Stimulated activated CD4-positive, alpha-beta T cell treated with anti-CD3 and anti-CD28 coated beads, Interleukin-12 subunit alpha, Interleukin-12 subunit beta, amount 100 ng/mL, for 48 hours (primary cell): ENCODE results near the gene GUCA1A.

Experiments used
- DNase-seq, 3 donors: peaks; one replicate each; pipeline ENCODE4 v3.0.0-alpha.2; 2020; ENCODE audit warnings: low read depth in 2 of 3, low spot score in 1 of 3

The GUCA1A gene

DNA sequence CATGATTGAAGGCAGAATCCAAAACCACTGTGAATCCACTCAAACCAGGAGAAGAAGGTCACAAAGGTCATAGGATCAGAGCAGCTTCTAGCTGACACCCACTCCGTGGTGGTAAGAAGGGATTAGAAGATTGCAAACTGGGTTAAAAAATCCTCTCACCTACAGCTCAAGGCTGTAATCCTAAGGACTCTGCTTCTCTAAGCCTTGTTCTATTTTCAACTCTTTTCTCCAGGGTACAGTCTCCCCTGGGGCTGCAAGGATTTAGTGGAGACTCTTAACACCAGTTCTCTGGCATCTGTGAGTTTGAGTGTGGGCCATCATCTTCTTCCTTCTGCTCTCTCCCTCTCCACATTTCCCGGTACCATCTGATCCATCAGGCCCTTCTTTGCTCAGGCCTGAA is at the start of gene GUCA1A:
Gene GUCA1A, plus strand, starts transcription at position 264 of the 400 bp plus-strand sequence. CDS start 250 bp downstream, outside the sequence.
- no peak for DNase-seq

DNA sequence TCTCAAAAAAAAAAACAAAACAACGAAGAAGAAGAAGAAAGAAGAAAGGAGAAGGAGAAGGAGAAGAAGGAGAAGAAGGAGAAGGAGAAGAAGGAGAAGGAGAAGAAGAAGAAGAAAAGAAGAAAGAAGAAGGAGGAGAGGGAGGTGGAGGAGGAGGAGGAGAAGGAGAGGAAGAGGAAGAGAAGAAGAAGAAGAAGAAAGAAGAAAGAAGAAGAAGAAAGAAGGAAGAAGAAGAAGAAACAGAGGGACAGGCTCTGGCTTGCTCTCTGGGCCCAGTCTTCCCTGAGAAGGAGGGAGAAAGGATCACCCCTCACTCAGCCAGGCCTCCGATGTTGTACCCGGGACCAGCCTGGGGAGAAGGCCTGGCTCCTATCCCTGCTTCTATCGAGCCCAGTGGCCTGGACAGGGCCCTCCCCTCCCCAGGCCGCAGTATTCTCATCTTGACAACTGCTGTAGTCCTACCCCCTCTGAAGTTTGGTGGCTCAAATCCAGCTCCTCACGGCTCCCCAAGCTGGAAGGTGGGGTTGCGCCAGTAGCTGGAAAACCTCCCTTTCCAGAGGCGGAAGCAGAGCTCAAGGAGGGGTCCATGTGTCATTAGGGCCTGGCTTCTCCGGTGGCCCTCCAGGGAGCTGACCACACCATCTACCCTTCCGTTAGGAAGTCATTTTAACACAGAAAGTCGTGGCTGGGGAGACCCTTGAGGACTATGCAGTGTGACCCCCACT is 49.6 kb upstream of the GUCA1A start:
- DNase-seq, result no peak

DNA sequence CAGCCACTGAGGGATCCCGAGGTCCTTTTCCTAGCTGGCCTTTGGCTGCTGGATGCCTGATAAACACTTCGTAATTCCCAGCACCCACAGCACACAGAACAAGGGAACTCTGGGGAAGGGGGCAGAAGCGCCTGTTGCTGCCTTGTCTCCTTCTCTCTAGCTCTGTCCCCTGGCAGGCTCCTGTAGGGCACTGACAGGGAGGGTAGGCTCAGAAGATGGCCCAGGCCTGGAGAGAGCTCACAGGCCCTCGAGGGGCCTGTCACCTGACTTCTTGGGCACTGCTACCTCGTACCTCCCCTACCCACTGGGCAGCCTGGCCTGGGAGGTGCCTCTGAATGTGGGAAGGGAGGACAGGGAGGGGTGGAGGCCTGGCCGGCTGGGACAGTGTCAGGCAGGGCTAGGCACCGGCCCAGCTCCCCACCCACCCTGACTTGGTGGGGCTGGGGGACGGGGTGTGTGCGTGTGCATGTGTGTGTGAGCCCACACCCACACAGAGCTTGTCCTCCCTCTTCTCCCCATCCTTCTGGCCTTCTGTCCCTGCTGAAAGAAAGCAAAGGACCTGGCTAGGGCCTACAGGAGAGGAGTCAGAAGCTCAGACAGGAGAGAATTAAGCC is 48.8 kb upstream of the GUCA1A start:
- DNase-seq, result no peak

DNA sequence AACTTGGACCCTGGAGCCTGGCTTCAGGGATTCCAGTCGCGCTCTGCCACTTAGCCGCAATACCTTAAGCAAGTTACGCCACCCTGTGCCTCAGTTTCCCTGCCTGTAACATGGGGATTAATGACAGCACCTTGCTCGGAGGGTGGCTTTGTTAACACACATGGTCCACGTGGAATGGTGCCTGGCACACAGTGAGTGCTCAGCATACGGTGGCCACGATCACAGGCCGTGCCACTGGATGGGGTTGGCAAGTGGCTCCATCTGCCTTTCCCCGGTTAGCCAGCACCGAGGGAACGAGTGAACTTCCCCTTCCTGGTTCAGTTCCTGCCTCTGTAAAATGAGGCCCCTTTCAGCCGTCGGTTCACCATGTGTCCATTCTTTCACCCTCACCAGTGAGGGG is 47.9 kb upstream of the GUCA1A start:
- DNase-seq, result no peak

DNA sequence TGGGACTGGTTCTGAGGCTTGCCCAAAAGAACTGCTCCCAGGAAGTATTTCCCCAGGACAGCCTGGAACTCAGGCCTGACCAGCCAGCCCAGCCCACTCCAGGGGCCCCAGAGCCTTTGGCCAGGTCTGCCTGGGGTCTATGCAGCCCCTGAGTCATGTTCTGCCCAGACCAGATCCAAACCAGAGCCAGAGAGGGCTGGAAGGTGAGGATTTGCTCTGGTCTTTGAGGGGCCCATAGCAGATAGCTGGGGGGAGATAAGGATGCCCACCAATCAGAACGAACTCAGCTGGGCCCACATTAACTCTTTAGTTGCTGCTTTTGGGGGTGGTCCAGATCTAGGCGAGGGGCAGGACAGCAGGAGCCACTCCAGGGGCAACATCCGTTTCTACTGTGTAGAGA is 47.5 kb upstream of the GUCA1A start:
- DNase-seq, result no peak

DNA sequence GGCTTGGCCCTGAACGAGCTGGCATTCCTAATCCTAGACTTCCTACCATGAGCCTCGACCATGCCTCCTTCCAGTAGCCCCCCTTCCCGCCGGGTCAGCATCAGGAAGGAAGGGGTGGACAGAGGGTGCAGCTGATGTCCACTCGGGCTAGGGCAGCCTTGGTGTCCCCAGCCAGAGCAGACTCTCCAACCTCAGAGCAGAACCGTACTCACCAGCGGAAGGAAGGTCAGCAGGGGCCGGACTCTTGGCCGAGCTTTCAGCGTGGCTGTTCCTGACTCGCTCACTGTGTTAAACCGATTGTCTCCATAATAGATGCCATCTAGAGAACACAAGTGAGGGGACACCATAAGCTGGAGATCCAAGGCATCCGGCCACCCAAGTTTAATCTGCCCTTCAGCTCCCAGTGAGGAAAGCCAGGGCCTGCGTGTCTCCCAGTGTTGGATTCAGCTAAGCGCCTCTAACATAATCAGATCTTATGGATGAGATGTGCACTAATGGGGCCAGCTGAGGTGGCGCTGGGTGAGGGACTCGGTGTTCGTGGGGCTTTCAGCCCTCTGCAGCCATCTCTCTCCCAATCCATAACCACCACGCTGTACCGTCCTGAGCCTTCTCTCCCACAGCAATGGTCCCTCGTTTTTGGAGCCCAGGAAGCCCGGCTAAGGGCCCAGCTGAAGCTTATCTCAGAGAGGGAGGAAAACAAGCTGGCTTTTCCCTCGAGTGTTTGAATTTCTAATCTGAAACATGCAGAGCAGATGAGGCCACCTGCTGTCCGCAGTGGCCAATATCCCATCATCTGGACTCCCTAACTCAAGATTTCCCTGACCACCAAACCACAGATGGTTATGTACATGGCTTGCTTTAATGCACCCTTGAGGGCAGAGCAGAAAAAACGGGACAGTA is 44.5 kb upstream of the GUCA1A start:
- DNase-seq, result no peak

DNA sequence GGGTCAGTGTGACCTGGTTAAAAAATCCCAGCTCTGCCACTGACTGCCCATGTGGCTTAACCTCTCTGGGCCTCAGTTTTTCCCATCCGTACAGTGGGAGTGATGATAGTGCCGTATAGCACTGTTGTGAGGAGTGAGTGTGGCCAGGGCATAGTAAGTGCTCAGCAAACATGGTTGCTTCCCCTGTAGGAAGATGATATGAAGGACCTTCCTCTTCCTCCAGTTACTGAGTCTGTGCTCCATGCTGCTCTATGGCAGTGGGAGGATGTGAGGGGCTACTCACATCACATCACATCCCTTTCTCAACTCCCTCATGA is 43.8 kb upstream of the GUCA1A start:
- no peak for DNase-seq

DNA sequence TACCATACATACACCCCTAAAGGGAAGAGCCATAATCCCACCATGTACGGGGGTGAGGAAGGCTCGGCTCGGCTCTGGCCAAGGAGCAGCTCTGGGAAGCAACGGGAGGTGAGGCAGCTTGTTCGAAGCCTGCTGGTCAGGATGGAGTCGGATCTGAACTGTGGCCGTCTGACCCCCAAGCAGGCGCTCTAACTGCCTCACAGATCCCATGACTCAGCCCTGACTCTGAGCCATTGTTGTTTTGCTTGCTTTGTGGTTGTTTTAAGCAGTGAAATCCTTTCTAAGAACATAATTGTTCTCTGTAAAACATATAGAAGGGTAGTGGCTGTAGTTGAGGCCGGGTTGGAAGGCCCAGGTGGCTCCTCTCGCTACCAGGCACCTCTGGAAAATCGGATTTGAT is 41.6 kb upstream of the GUCA1A start:
- no peak for DNase-seq

DNA sequence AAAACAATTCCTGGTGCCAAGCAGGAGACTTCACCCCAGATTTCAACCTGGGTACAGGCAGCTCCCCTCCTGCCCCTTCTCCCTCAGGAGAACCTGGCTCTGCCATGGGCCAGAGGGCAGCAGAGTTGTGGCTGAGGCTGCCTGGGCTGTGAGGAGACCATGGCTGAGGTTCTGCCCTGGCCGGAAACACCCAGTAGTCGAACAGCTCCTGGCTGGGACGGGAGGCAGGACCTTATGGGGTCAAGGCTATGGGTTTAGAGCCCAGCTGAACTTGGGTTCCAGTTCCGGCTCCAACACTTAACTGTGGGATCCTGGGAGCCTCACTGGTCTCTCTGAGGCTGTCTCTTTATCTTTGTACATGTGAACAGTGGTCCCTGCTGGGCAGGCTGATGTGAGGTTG is 39.2 kb upstream of the GUCA1A start:
- no peak for DNase-seq

DNA sequence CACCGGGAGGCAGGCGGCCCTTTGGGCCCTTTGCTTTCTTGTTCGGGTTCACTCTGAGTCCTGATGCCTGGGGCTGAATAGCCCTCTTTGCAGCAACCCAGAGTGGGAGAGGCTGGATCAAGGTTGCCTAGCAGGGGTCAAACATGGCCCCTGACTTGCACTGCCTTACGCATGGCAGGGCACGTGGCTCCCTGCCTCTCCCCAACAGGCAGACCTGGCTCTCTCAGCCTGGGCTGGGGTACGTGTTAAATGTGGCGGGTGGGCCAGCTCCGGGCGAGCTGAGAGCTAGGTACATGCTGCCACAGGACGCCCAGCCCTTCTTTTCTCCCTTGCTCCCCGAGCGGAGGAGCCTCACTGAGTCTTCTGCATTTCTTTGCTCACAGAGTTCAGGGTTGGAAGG is 38.0 kb upstream of the GUCA1A start:
- DNase-seq, result no peak

DNA sequence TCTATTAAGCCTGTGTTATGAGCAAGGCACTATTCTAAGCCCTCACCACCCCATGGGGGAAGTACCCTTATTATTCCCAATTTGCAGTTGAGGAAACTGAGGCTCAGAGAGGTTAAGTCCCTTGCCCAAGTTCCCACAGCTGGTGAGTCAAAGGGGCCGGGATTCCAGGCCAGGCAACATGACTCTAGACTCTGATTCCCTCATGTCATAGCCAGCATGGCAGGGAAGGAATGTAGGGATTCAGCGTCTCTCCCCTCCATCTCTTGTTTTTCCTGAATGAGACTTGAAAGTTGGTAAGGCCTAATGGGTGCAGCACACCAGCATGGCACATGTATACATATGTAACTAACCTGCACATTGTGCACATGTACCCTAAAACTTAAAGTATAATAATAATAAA is 37.4 kb upstream of the GUCA1A start:
- no peak for DNase-seq

DNA sequence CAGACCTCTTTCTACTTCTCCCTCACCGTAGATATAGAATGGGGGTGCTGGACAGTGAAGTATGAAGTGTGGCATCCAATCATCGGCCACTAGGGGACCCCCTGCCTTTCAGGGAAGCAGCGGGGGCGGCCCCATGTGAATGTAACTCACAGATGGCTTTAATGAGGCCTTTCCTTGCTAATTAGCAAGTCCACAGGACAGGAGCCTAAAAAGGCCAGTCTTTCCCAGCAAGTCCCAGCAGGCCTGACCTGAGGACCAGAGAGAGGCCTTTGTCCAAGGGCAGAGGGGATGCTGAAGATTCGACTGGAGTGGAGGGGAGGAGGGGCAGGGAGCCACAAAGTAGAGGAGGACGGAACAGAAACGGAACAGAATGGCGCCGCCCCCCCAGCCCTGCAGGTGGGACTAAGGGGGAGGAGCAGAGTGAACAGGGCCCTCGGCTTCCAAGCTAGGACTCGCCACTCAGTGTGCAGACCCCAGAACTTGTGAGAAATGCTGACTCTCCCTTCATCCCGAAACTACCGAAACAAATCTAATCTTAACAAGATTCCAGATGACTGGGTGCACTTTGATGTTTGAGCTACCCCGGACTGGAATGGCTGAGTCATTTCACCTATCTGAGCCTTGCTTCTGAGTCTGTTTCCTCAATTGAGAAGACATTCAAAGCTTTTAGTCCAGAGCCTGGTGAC is 36.5 kb upstream of the GUCA1A start:
- DNase-seq, result peak; percentile 9 to 12 (median 10)

DNA sequence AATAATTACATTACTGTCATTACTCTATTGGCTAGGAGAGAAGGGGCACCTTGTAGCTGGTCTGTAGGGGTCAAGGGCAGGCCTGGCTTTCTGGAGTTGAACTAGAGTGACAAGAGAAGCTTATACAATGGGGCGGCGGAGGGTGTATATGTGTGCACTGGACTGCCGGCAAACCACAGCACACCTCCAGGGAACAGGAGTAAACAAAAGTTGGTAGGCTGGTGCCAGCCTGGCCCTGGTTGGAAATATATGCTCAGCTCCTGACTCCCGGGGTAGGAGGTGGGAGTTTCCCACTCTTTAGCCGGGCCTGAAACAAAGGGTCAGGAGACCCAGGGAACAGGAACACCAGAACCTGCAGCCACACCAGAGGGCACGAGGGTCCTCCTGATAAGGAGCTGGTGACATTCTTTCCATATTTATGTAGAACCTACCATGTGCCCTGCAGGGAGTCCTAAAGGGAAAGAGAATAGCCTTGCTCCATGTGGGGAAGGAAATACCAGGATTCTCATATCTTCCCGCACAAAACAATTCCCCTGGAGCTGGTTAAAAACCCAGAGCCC is 35.9 kb upstream of the GUCA1A start:
- DNase-seq, result no peak

DNA sequence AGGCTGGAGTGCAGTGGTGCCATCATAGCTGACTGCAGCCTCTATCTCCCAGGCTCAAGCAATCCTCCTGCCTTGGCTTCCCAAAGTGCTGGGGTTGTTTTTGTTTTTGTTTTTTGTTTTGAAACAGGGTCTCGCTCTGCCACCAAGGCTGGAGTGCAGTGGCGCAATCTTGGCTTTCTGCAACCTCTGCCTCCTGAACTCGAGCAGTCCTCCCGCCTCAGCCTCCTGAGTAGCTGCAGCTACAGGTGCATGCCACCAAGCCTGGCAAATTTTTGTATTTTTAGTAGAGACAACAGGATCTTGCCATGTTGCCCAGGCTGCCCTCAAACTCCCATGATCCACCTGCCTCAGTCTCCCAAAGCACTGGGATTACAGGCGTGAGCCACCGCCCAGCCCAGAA is 35.0 kb upstream of the GUCA1A start:
- DNase-seq, result no peak

DNA sequence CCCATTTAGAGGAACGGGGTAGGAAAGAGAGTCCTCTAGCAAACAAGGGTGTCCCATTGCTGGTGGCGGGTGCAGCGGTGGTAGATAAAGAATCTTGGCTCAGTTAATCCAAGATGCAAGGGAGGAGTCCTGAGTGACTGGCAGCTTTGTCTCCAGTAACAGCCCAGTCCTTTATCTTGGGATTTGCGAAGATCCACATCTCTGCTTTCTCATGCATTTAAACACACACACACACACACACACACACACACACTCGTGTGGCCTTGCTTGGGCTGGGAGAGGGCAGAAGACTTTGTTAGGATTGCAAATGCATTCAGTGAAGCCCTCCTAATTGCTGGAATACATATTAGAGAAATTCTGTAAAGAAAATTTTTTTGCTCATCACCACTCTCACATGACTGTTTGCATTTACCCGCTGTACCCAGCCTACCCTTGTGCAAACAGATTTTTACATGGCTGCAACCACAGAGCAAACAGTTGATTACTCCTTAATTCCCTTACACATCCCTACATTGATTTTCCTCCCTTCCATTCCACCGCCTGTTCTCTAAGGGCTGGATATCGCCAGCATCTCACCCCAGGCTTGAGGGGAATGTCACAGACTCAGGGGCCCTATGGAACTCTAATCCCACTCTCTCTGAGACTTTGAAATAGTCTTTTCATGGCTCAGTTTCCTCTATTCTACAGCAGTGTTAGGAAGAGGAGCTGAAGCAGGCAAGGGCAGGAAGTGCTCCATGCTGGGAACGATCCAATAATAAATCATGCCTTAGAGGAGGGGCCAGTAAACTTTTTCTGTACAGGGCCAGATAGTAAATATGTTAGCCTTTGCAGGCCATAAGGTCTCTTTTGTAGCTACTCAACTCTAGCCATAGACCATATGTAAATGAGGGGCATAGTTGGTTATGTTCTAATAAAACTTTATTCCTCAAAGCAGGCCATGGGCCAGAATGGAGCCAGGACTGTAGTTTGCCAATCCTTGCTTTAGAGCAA is 34.2 kb upstream of the GUCA1A start:
- no peak for DNase-seq

DNA sequence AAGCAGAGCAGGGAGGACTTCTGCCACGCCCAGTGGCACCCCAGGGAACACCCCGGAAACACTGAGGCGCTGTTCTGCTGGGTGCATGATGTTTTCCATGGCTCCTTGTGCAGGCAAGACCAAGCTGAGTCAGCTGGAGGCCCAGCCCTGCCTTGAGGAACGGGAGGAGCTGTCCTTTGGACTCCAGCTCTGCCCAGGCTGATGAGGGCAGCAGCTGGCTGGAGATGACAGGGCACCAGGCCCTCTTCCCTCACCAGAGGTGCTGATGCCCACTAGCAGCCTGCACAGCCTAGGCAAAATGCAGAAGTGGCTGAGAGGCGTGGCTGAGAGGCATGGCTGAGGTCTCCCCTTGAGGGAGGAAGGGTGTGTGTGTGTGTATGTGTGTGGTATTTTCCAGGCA is 33.1 kb upstream of the GUCA1A start:
- DNase-seq, result no peak

DNA sequence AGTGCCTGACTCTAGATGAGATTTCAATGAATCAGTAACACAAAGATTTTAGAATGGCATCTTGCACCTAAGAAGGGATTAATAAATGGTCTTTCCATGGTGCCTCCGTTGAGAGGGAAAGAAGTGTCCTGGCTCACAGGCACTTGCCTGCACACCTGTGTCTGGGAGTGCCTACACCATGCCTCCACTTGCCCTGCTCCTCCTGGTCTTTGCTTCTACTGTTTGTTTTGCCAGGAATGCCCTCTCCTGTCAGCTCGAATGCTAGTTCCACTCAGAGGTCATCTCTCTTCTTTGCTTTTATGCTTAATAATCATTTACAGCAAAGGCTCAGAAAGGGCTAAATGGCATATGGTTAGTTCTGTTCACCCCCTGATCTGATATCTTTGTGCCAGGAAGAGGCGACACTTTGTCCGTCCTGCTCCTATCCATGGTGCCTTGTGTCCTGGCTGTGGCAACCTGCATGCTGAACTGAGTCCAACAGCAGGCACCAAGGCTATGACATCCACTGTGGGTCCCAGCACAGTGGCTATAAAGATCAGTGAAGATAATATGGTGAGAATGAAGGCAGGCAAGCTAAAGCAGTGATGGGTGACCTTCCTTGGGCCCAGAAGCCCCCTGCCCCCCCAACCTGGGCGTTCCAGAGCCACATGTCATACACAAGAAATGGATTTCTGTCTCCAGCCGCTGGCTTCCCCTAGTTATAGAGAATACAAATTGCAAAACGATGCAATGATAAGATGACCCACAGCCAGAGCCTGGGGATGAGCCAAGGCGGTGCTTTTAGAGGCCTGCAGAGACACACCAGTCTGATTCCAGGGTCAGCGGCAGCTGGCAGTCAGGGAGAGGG is 32.2 kb upstream of the GUCA1A start:
- DNase-seq, result no peak

DNA sequence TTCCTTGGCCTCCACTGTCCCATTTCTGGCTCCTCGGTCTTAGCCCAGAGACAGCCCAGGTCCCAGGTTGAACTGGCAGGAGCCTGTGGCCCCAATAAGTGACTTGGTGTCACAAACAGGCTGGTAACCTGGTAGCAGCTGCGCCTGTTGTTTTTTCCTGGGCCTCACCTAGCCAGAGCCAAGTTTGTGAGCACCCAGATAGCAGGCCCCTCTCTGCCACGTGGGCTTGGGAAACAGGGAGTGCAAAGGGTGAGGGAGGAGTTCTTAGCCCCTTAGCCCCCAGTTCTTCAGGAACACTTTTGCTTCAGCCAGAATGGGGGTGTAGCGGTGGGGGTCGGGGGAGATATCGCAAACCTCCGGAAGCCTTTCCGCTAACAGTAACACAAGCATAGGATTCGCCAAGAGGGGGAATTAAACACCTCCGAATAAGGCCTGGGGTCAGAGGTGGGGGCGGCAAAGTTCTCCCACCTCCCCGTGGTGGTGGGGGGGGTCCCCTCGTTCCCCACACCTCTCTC is 31.5 kb upstream of the GUCA1A start:
- DNase-seq, result no peak
